HUES64 (cell line): ENCODE results near the gene ADARB1.

Experiments
- H3K27ac ChIP-seq: 2 replicates; pipeline ENCODE4 v1.7.0; 2013; ENCODE audit warnings: low read depth, low read length, inconsistent platforms
- H3K27me3 ChIP-seq: 2 replicates; pipeline ENCODE4 v1.6.1; 2013; ENCODE audit warnings: mild to moderate bottlenecking, low read length; ENCODE audit not compliant: insufficient read depth
- H3K36me3 ChIP-seq: 2 replicates; pipeline ENCODE4 v1.6.1; 2013; ENCODE audit warnings: mild to moderate bottlenecking, low read length; ENCODE audit not compliant: insufficient read depth
- H3K4me1 ChIP-seq: 2 replicates; pipeline ENCODE4 v1.6.1; 2013; ENCODE audit warnings: mild to moderate bottlenecking, low read length, moderate library complexity; ENCODE audit not compliant: insufficient read depth
- H3K4me3 ChIP-seq: 2 replicates; pipeline ENCODE4 v1.5.1; 2013; ENCODE audit warnings: mild to moderate bottlenecking, low read length, moderate library complexity
- H3K9ac ChIP-seq: 2 replicates; pipeline ENCODE4 v1.6.1; 2013; ENCODE audit warnings: mild to moderate bottlenecking, low read depth, low read length
- H3K9me3 ChIP-seq: 2 replicates; pipeline ENCODE4 v1.6.1; 2013; ENCODE audit warnings: low read depth, low read length; ENCODE audit not compliant: insufficient read depth
- WGBS: fragments of 150-250, 120-280 bp; methylation state at CpG from one replicate; pipeline ENCODE4 v1.1.7; 2013; ENCODE audit warnings: missing lambda C conversion rate; 5-methylcytosine and 5-hydroxymethylcytosine counted together

Gene ADARB1

GRCh38 chr21:45254460-45254930 is 180.1 kb downstream of the ADARB1 start:
- H3K4me3 ChIP-seq, result no peak overlapping the region
- H3K27ac ChIP-seq, result no peak overlapping the region
- no peaks in the 10 kb centered on the region for H3K4me1 ChIP-seq
- 91% methylated on average over 17 of the region's 17 CpGs for WGBS
- no peak overlapping the region for H3K9ac ChIP-seq
- no peaks in the 10 kb centered on the region for H3K27me3 ChIP-seq
- H3K36me3 ChIP-seq, result no peaks in the 10 kb centered on the region
- H3K9me3 ChIP-seq, result no peaks in the 10 kb centered on the region

DNA sequence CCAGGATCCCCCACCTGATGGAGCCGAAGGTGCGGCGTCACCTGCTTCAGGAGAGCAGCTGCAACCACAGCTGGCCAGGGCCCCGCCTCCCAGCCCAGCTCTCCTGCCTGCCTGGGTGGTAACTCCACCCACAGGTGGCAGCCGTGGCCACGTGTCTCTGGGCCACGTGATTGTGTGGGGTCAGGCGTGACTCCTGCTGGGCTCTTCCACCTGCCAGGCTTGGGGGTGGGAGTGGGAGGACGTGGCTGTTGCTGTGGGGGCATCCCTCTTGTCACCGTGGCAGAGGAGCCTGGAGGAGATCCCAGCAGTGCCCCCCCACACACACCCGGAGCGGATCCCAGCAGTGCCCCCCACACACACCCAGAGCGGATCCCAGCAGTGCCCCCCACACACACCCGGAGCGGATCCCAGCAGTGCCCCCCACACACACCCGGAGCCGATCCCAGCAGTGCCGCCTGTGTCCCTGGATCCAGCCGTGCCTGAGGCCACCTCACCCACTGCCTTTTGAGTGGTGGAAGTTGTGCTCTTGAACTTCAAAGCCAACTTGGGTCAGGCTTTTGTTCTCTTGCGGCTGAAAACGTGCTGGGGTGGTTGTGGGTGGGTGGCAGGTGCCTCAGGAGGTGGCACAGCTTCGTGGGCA is 181.1 kb downstream of the ADARB1 start:
- H3K9ac ChIP-seq, result no peak overlapping the region
- WGBS, result 91% methylated on average over 20 of the region's 22 CpGs
- H3K27ac ChIP-seq, result no peak overlapping the region
- no peaks in the 10 kb centered on the region for H3K4me1 ChIP-seq
- no peak overlapping the region for H3K4me3 ChIP-seq
- H3K9me3 ChIP-seq, result no peaks in the 10 kb centered on the region
- H3K27me3 ChIP-seq, result no peaks in the 10 kb centered on the region
- no peaks in the 10 kb centered on the region for H3K36me3 ChIP-seq

- no peak overlapping the region for H3K9ac ChIP-seq
- H3K27me3 ChIP-seq, result no peaks in the 10 kb centered on the region
- H3K4me1 ChIP-seq, result no peaks in the 10 kb centered on the region
- H3K4me3 ChIP-seq, result no peak overlapping the region
- H3K27ac ChIP-seq, result no peak overlapping the region
- whole genome bisulfite sequencing, result 90% methylated on average over 31 of the region's 31 CpGs
- no peaks in the 10 kb centered on the region for H3K36me3 ChIP-seq
- H3K9me3 ChIP-seq, result no peaks in the 10 kb centered on the region
Measured at GRCh38 chr21:45256021-45256911, 181.9 kb downstream of the ADARB1 start.

DNA sequence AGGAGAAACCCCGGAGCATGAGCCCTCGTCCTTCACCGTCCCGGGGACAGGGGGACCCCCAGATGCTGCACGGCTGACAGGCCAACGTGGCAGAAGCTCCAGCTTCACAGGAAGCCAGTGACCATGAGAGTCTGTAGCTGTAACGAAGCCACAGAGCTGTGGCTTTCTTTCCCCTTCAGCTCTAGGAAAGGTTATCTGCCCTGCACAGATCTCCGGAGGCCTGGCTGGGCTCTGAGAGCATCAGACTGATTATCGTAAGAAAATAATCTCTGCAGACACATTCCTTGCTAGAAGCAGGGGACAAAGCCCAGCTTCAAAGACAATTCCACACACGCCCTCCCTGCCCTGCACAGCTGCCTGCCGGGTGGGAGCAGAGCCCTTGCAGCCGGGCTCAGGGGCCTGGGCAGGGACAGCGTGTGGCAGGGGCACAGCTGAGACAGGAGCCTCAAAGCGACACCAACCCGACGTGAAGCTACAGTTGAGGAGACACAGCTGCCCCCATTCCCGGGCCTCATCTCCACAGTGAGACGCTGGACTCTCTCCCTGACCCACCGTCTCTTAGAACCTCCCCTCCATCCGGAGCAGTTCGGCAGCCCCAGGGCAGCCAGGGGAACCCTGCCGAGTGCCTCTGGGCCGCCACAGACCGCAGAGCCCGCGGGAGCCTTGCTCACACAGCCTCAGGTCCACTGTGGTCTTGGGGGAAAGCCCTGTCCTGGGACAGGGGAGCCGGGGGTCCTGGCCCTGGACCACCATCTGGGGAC is 182.7 kb downstream of the ADARB1 start:
- Histone ChIP-seq H3K4me3 (no peak overlapping the region), H3K27ac (no peak overlapping the region), H3K9ac (no peak overlapping the region), H3K9me3 (no peaks in the 10 kb centered on the region), H3K4me1 (no peaks in the 10 kb centered on the region), H3K27me3 (no peaks in the 10 kb centered on the region), H3K36me3 (no peaks in the 10 kb centered on the region; the same call in 1 of the 2 replicates)
- 87% methylated on average over 27 of the region's 27 CpGs for WGBS

- H3K4me1 ChIP-seq, result no peaks in the 10 kb centered on the region
- H3K9me3 ChIP-seq, result no peaks in the 10 kb centered on the region
- H3K4me3 ChIP-seq, result no peak overlapping the region
- no peak overlapping the region for H3K9ac ChIP-seq
- no peak overlapping the region for H3K27ac ChIP-seq
- H3K27me3 ChIP-seq, result no peaks in the 10 kb centered on the region
- 81% methylated on average over 40 of the region's 40 CpGs for WGBS
- peaks cover 5% of the 10 kb centered on the region; the same call in 1 of the 2 replicates for H3K36me3 ChIP-seq
Measured at GRCh38 chr21:45257673-45258341, 183.4 kb downstream of the ADARB1 start.

GRCh38 chr21:45258466-45258865 is 184.1 kb downstream of the ADARB1 start:
- WGBS, result 91% methylated on average over 19 of the region's 19 CpGs
- H3K9me3 ChIP-seq, result no peaks in the 10 kb centered on the region
- H3K4me3 ChIP-seq, result no peak overlapping the region
- no peak overlapping the region for H3K9ac ChIP-seq
- peaks cover 10% of the 10 kb centered on the region for H3K36me3 ChIP-seq
- no peaks in the 10 kb centered on the region for H3K4me1 ChIP-seq
- no peak overlapping the region for H3K27ac ChIP-seq
- H3K27me3 ChIP-seq, result no peaks in the 10 kb centered on the region

GRCh38 chr21:45259206-45259840 is 184.9 kb downstream of the ADARB1 start:
- no peaks in the 10 kb centered on the region for H3K27me3 ChIP-seq
- H3K9ac ChIP-seq, result no peak overlapping the region
- no peak overlapping the region for H3K4me3 ChIP-seq
- H3K9me3 ChIP-seq, result no peaks in the 10 kb centered on the region
- H3K27ac ChIP-seq, result no peak overlapping the region
- peaks cover 19% of the 10 kb centered on the region for H3K36me3 ChIP-seq
- no peaks in the 10 kb centered on the region for H3K4me1 ChIP-seq
- WGBS, result 92% methylated on average over 17 of the region's 17 CpGs

- H3K4me3 ChIP-seq, result no peak overlapping the region
- 80% methylated on average over 5 of the region's 5 CpGs for WGBS
- peaks cover 27% of the 10 kb centered on the region for H3K36me3 ChIP-seq
- no peak overlapping the region for H3K9ac ChIP-seq
- no peaks in the 10 kb centered on the region for H3K9me3 ChIP-seq
- no peaks in the 10 kb centered on the region for H3K27me3 ChIP-seq
- H3K27ac ChIP-seq, result no peak overlapping the region
- no peaks in the 10 kb centered on the region for H3K4me1 ChIP-seq
Measured at GRCh38 chr21:45260191-45260825, 185.9 kb downstream of the ADARB1 start.

DNA sequence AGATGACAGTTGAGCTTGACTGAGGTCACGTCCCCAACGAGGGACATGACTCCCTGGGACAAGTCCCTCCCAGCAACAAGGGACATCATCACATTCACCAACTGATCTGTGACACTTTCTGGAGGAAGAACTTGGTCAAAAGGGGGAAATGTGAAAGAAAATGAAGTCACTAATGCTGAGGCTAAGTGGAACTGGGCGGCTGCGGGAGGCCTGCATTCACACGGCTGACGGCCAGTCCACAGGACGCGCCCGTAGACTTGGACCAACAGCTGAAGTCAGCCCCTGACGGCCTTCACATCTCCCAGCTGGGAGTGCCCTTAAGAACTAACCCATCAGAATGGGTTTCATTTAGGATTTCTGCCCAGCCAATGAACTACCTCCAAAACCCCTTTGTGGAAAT is 186.7 kb downstream of the ADARB1 start:
- 92% methylated on average over 10 of the region's 10 CpGs for WGBS
- H3K9ac ChIP-seq, result no peak overlapping the region
- H3K4me3 ChIP-seq, result no peak overlapping the region
- H3K27me3 ChIP-seq, result no peaks in the 10 kb centered on the region
- peaks cover 35% of the 10 kb centered on the region for H3K36me3 ChIP-seq
- H3K27ac ChIP-seq, result no peak overlapping the region
- H3K9me3 ChIP-seq, result no peaks in the 10 kb centered on the region
- no peaks in the 10 kb centered on the region for H3K4me1 ChIP-seq

- Histone ChIP-seq H3K4me3 (no peak overlapping the region), H3K27me3 (no peaks in the 10 kb centered on the region), H3K27ac (no peak overlapping the region), H3K9ac (no peak overlapping the region), H3K9me3 (no peaks in the 10 kb centered on the region), H3K4me1 (no peaks in the 10 kb centered on the region), H3K36me3 (peaks cover 45% of the 10 kb centered on the region)
- WGBS, result 95% methylated on average over 7 of the region's 7 CpGs
Measured at GRCh38 chr21:45262041-45262581, 187.7 kb downstream of the ADARB1 start.
